Common myeloid progenitor, CD34-positive (primary cell): ENCODE results near the gene KIF13A.

Experiments
- CTCF ChIA-PET: fragments of 350-600 bp; sonication (Branson Sonifier 250); formaldehyde crosslinking; loops from one replicate; lab custom pipeline; 2021; ENCODE audit warnings: antibody characterized with exemption; lab: Charles Lee
- POLR2A ChIA-PET: fragments of 350-600 bp; sonication (Branson Sonifier 250); formaldehyde crosslinking; loops from one replicate; lab custom pipeline; 2021; ENCODE audit warnings: antibody characterized with exemption; lab: Charles Lee
- DNase-seq, 3 donors: peaks; one replicate each; pipeline versions ENCODE4 v3.0.0 to v3.0.0-alpha.2; 2013
- H3K27ac ChIP-seq, 2 experiments: 1 replicate in 1 of 2; 2 replicates in 1 of 2; pipeline ENCODE4 v1.7.0; 2013; ENCODE audit warnings: inconsistent platforms in 2 of 2, low read length in 2 of 2, mild to moderate bottlenecking in 2 of 2, low read depth in 1 of 2, moderate library complexity in 1 of 2; ENCODE audit not compliant: severe bottlenecking in 2 of 2, insufficient read depth in 1 of 2, poor library complexity in 1 of 2
- H3K27me3 ChIP-seq, 5 experiments: replicated peaks in 2 of 5; 1 replicate in 3 of 5; 2 replicates in 2 of 5; pipeline versions ENCODE4 v1.6.1 to v1.7.0; 2013; ENCODE audit warnings: low read length in 4 of 5, mild to moderate bottlenecking in 2 of 5, moderate library complexity in 2 of 5, inconsistent platforms in 1 of 5; ENCODE audit not compliant: insufficient read depth in 5 of 5, control insufficient read depth in 4 of 5
- H3K36me3 ChIP-seq, 4 experiments: 1 replicate in 2 of 4; 2 replicates in 2 of 4; pipeline versions ENCODE4 v1.6.1 to v1.7.0; 2013; ENCODE audit warnings: low read length in 3 of 4, control low read depth in 1 of 4, mild to moderate bottlenecking in 1 of 4; ENCODE audit not compliant: control insufficient read depth in 4 of 4, insufficient read depth in 4 of 4
- H3K4me1 ChIP-seq, 4 experiments: 1 replicate in 3 of 4; 2 replicates in 1 of 4; pipeline versions ENCODE4 v1.6.1 to v1.7.1; 2013; ENCODE audit warnings: low read length in 3 of 4, mild to moderate bottlenecking in 3 of 4, control low read depth in 1 of 4, inconsistent platforms in 1 of 4, moderate library complexity in 1 of 4; ENCODE audit not compliant: control insufficient read depth in 4 of 4, insufficient read depth in 4 of 4; ENCODE audit errors: control extremely low read depth in 1 of 4
- H3K4me3 ChIP-seq, 7 experiments: 1 replicate in 4 of 7; 2 replicates in 3 of 7; pipeline versions ENCODE4 v1.5.1 to v1.7.0; 2013; ENCODE audit warnings: mild to moderate bottlenecking in 7 of 7, low read length in 6 of 7, moderate library complexity in 6 of 7, inconsistent platforms in 2 of 7, low read depth in 2 of 7, control low read depth in 1 of 7; ENCODE audit not compliant: insufficient read depth in 4 of 7, control insufficient read depth in 1 of 7; ENCODE audit errors: extremely low read depth in 1 of 7
- H3K9me3 ChIP-seq, 5 experiments: 1 replicate in 4 of 5; 2 replicates in 1 of 5; pipeline versions ENCODE4 v1.6.1 to v1.7.1; 2013; ENCODE audit warnings: low read length in 4 of 5, mild to moderate bottlenecking in 2 of 5, inconsistent platforms in 1 of 5, low read depth in 1 of 5, moderate library complexity in 1 of 5; ENCODE audit not compliant: control insufficient read depth in 4 of 5, insufficient read depth in 2 of 5; ENCODE audit errors: control extremely low read depth in 1 of 5
- WGBS: methylation state at CpG from one replicate; pipeline ENCODE4 v1.1.5; 2013; ENCODE audit not compliant: insufficient coverage; 5-methylcytosine and 5-hydroxymethylcytosine counted together

Gene KIF13A

DNA sequence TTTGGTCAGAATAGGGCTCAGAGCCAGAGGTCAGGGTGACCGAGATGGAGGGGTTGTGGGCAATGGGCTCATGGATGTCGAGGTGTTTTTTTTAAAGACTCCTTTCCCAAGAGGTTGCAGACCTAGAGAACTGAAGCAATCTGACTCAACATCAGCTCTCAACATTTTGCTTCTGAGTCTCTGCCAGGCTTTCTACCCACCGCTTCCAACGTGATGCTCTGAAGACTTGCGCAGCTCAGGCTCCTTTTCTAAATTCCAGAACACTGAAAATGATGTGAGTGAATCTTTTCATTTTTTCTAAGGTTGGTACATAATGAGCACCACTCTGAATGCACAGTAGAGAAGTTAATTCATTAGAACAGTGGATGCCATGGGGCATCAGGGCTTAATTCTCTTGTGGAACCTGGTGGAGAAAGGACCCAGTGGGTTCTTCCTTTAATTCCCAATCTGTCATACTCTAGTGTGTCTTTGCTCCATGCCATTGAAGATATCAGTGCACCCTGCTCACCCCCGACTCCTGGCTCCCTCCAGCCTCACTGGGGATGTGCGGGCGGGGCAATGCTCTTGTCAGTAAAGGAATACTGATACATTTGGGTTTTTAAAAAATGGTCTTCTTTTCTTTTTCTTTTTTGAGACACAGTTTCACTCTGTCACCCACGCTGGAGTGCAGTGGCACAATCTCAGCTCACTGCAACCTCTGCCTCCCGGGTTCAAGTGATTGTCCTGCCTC lies 17.0 kb upstream of the KIF13A start:
- H3K4me3 ChIP-seq, result no peak overlapping the region
- POLR2A ChIA-PET, result interaction anchor here (0.6 kb wide), 1 partner anchor 38 kb away, joined by 6 read pairs; no protein-coding TSS in a partner anchor
- 87% methylated on average over 6 of the region's 10 CpGs for WGBS
- CTCF ChIA-PET, result no interaction called here
- no peaks in the 10 kb centered on the region for H3K36me3 ChIP-seq
- H3K27me3 ChIP-seq, result no peaks in the 10 kb centered on the region
- no peak for DNase-seq
- H3K9me3 ChIP-seq, result no peaks in the 10 kb centered on the region
- H3K27ac ChIP-seq, result no peak overlapping the region
- H3K4me1 ChIP-seq, result no peaks in the 10 kb centered on the region

DNA sequence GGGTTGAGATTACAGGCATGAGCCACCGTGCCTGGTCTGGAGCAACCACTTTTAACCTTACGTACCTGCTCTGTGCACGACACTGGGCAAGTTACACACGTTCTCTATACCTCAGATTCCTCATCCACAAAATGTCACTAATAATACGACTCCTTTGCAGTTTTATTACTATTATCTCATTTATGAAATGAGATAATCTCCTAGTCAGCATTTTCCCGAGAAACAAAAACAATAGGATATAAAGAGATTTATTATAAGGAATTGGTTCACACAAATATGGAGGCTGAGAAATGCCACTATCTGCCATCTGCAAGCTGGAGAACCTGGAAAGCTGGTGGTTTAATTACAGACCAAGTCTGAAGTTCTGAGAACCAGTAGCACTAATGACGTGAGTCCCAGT lies 12.0 kb upstream of the KIF13A start:
- CTCF ChIA-PET, result no interaction called here
- Histone ChIP-seq H3K4me1 (peaks cover 0 to 8% (median 2%) of the 10 kb centered on the region in 4 experiments), H3K9me3 (no peaks in the 10 kb centered on the region), H3K27me3 (no peaks in the 10 kb centered on the region), H3K27ac (no peak overlapping the region), H3K4me3 (no peak overlapping the region), H3K36me3 (no peaks in the 10 kb centered on the region)
- 96% methylated on average over 4 of the region's 7 CpGs for WGBS
- DNase-seq, result no peak
- POLR2A ChIA-PET, result no interaction called here

DNA sequence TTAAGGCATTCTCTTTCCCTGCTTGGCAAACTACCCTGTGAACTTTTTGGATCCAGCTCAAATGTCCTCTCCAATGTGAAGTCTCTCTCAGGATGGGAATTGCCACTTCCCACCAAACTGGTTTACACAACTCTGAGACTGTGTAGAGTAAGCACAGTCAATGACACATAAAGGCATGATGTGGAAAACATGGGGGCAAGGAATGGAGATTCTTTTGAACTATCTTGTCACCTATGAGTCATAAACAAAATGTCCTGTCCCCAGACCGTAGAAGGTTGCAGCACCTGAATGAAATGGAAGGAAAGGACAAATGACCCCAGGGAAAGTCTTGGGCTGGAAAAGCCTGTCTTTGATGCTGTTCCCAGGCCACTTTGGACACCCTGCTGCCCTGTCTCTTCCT lies 11.0 kb upstream of the KIF13A start:
- no peak for DNase-seq
- peaks cover 0 to 13% (median 4%) of the 10 kb centered on the region in 4 experiments for H3K4me1 ChIP-seq
- ChIA-PET POLR2A (interaction anchor here (0.6 kb wide), 1 partner anchor 398 kb away, joined by 4 read pairs; no protein-coding TSS in a partner anchor), CTCF (no interaction called here)
- H3K36me3 ChIP-seq, result no peaks in the 10 kb centered on the region
- no peak overlapping the region for H3K4me3 ChIP-seq
- H3K27ac ChIP-seq, result no peak overlapping the region
- 100% methylated on average over 1 of the region's 1 CpG for WGBS
- no peaks in the 10 kb centered on the region for H3K27me3 ChIP-seq
- no peaks in the 10 kb centered on the region for H3K9me3 ChIP-seq

DNA sequence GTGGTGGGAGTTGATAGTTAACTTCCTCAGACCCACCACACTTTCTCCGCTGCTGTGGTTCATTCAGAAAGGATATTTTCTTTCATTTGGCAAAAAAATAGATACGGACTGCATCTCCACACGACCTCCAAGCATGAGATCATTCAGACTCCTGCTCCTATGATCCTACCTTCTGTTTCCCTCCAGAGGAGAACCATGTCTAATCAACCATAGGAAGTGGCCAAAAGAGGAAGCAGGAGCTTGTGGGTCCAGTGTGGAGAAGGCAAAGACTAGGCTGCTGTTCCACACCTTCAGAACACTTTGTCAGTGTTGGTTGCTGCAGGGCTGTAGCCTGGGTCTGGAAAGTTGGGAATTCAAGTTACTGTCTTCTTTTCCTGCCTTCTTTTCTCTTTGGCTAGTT lies 10.6 kb upstream of the KIF13A start:
- Histone ChIP-seq H3K4me1 (peaks cover 0 to 18% (median 5%) of the 10 kb centered on the region in 4 experiments), H3K4me3 (no peak overlapping the region), H3K36me3 (no peaks in the 10 kb centered on the region), H3K9me3 (no peaks in the 10 kb centered on the region), H3K27ac (no peak overlapping the region), H3K27me3 (no peaks in the 10 kb centered on the region)
- DNase-seq, result peak in 2 of 3 donors; percentile 39 to 50
- WGBS, result 54% methylated on average over 2 of the region's 3 CpGs
- ChIA-PET POLR2A (no interaction called here), CTCF (no interaction called here)

DNA sequence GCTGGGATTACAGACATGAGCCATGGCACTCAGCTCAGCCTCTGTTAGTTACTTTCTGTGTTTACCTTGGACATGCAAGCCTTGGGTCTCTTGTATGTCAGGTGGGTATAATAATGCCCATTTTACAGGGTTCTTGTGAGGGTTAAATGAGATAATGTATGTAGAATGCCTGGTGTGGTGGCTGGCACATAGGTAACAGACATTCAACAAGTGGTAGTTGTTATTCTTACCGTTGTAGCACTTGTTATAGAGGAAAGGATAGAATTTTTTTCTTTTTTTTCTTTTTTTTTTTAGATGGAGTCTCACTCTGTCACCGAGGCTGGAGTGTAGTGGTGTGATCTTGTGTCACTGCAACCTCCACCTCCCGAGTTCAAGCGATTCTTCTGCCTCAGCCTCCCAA lies 8.0 kb upstream of the KIF13A start:
- no peaks in the 10 kb centered on the region for H3K9me3 ChIP-seq
- no peak overlapping the region for H3K27ac ChIP-seq
- POLR2A ChIA-PET, result no interaction called here
- H3K4me1 ChIP-seq, result peaks cover 0 to 22% (median 5%) of the 10 kb centered on the region in 4 experiments
- H3K4me3 ChIP-seq, result no peak overlapping the region
- H3K36me3 ChIP-seq, result no peaks in the 10 kb centered on the region
- CTCF ChIA-PET, result no interaction called here
- no peaks in the 10 kb centered on the region for H3K27me3 ChIP-seq
- DNase-seq, result no peak
- 100% methylated on average over 1 of the region's 4 CpGs for WGBS

DNA sequence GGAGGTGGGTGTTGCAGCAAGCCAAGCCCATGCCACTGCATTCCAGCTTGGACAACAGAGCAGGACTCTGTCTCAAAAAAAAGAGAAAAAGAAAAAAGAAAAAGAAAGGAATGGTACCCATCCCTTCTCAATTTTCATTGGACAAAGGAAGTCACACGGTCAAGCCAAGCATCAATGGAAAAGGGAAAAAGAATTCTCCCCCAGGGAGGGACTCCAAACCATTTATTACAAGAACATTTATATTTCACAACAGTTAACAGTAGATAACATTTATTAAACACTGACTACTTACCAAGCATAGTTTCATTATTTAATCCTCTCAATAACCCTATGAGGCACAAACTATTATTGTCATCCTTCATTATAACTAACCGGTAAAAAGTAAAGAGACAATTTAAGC lies 6.6 kb upstream of the KIF13A start:
- 83% methylated on average over 1 of the region's 2 CpGs for WGBS
- Histone ChIP-seq H3K27me3 (no peaks in the 10 kb centered on the region), H3K36me3 (no peaks in the 10 kb centered on the region), H3K4me1 (peaks cover 2 to 25% (median 8%) of the 10 kb centered on the region in 4 experiments), H3K9me3 (no peaks in the 10 kb centered on the region), H3K4me3 (no peak overlapping the region), H3K27ac (no peak overlapping the region)
- DNase-seq, result no peak
- POLR2A ChIA-PET, result no interaction called here
- CTCF ChIA-PET, result interaction anchor here (2.4 kb wide), 1 partner anchor 128 kb away, joined by 6 read pairs; the partner anchor contains the start of gene NHLRC1

DNA sequence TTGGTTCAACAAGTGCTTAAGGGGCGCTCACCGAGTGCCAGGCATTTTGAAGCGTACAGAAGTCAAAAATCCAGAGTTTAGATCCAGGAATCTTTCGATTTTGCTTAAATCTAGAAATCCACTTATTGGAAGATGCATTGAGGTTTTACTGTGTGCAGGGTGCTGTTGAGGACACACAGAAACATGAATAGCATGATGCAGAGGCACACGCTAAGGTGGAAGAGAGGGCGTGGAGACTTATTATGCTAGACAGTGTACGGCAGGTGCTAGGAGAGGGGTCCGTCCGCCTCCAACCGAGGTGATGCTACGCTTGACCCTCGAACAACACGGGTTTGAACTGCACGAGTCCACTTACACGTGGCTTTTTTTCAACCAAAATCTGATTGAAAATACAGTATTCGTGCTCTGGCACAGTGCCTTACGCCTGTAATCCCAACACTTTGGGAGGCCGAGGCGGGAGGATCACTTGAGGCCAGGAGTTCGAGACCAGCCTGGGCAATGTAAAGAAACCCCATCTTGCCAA lies 1.0 kb upstream of the KIF13A start:
- ChIA-PET CTCF (no interaction called here), POLR2A (no interaction called here)
- peak overlapping the region in 1 of 2 experiments; percentile 72 for H3K27ac ChIP-seq
- H3K4me1 ChIP-seq, result peaks cover 18 to 49% (median 37%) of the 10 kb centered on the region in 4 experiments
- no peaks in the 10 kb centered on the region for H3K27me3 ChIP-seq
- H3K4me3 ChIP-seq, result peak overlapping the region; percentile 55 to 96 (median 82)
- H3K36me3 ChIP-seq, result no peaks in the 10 kb centered on the region
- 22% methylated on average over 19 of the region's 20 CpGs for WGBS
- DNase-seq, result no peak
- no peaks in the 10 kb centered on the region for H3K9me3 ChIP-seq
